HG02870 (cell line): ENCODE data around the gene NDST1.
"Not testable (repeated sequence)": the region's sequence is repeated elsewhere in the genome, so short reads cannot be mapped to it uniquely, and the experiment has no call there.

Experiments
- ATAC-seq: cut with Tn5 transposase; IDR thresholded peaks from one replicate; pipeline ENCODE4 v1.9.1; 2021; ENCODE audit warnings: mild to moderate bottlenecking, moderate library complexity; ENCODE audit not compliant: unreplicated experiment

The NDST1 gene

DNA sequence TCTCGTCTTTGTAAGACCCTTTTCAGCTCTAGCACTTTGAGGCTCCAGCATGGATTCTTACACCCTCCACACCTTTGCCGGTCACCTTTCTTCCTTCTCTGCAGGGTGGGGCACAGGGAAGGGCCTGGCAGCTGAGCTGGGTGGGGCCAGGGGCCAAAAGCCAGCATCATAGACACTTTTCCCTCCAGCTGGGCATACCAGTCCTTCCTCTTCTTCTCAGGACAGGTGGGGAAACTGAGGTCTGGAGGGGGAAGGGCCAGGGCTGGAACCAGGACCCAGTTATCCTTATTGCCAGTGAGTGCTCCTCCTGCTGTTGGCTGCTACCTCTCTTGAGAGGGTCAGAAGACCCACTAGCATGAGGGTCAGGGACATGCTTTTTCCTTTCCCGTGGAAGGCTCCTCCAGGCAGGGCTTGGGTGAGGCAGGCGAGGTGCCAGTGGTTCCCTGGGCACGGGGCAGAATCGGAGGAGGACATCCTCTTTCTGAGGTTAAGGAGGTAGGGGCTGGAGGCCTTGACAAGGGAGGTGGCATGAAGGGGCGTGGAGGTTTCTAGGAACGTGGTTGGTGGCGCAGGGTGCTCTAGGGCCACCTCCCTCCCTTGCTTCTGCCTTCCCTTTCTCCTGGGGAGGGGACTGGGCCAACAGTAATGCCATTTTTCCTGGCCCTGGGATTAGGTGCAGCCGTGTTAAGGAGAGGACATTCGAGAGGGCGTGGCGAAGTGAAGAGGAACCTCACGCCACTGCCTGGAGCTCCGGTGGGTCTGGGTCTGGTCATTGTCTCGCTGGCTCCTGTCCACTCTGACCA, at the start of gene NDST1:
NDST1 (plus strand) TSS at position 658 of the 803 bp plus-strand sequence. CDS start 13,124 bp downstream, outside the sequence.
- no peak for ATAC-seq

DNA sequence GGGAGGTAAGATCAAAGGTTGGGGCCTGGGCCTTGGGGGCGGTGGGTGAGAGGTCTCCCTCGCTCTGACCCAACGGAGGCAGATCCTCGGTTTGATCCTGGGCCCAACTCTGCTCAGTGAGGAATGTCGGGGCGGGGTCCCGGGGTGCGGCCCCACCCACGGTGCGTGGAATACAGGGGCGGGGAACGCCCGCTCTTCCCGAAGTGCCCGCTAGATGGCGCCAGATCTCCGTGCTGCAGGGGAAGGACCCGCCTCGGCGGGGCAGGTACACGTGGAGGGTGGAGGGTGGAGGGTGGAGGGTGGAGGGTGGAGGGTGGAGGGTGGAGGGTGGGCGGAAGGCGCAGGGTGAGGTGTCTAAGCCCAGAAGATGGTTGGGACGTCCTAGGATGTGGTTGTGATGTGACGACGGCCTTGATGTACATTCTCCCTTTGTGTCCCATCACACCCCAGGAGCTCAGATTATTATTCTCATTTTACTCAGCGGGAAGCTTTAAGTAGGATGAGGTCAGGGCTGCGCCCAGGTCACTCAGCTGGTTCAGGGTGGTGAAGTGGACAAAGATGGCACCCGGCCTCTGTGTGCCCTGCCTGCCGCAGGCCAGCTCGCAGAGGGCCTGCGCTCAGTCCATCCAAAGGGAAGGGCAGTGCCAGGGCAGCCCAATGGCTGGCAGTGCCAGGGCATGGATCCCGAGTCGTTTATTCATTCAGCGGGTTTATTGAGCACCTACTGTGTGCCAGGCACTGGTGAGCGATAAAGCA, 49.0 kb upstream of the NDST1 start:
- ATAC-seq: no peak

DNA sequence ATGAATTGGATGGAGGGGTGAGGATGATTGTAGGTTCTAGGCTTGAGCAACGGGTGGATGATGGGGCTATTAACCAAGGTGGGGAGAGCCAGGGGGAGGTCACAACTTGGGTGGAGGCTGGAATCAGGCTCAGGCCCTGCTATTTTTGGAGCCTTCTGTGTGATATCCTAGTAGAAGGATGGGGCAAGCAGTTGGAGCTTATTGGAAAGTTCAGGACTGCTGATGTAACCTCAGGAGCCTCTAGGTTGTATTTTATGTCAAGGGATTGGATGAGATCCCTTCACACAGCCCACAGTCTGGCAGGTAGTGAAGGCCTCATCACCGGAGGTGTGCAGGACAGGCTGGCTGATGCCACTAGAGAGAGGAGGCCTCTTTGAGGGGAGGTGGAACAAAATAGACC, 47.1 kb upstream of the NDST1 start:
- no peak for ATAC-seq

DNA sequence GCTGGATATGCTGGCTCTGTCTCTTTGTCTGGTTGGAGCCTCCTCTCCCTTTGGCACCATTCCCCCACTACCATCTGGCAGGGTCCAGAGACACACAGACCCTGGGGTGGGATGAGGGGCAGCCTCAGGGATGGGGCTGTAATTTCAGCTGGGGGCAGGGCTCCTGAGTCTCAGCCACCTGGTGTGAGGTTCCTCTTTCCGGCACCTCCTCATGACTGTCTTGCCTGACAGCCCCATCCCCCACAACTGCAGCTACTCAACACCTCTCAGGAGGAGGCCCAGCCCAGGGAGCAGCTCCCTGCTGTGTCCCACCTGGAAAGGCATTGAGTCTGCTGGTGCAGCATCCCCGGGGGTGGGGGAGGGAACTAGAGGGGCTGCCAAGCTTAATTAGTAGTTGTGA, 46.7 kb upstream of the NDST1 start:
- ATAC-seq: peak; percentile 78

- ATAC-seq: no peak
Observed at GRCh38 chr5:150464554-150465012, 43.3 kb upstream of the NDST1 start.

GRCh38 chr5:150465927-150466326, 42.0 kb upstream of the NDST1 start:
- ATAC-seq: no peak

- no peak for ATAC-seq
Observed at GRCh38 chr5:150468206-150468605, 39.7 kb upstream of the NDST1 start.

GRCh38 chr5:150469718-150470469, 38.0 kb upstream of the NDST1 start:
- ATAC-seq: no peak

- no peak for ATAC-seq
Observed at GRCh38 chr5:150473673-150474358, 34.1 kb upstream of the NDST1 start.

- not testable (repeated sequence) for ATAC-seq
Observed at GRCh38 chr5:150476568-150476967, 31.4 kb upstream of the NDST1 start.

DNA sequence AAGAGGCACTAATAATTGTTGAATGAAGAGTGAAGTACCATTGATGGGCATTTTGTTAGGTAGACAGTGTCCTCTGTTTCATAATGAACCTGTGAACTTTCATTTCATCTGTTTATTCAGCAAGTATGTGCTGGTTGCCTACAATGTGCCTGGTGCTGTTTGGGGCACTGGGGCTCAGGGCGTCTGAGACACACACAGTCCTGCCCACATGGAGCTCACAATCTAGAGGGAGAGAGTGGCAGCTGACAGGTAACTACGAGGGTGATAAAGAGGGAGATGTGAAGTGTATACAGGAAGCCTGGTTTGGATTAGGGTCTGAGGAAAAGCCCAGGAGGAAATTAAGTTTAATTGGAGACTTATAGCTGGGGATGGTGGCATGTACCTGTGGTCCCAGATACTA, 28.5 kb upstream of the NDST1 start:
- no peak for ATAC-seq

- ATAC-seq: no peak
Observed at GRCh38 chr5:150481708-150481965, 26.3 kb upstream of the NDST1 start.

- no peak for ATAC-seq
Observed at GRCh38 chr5:150481972-150482406, 25.9 kb upstream of the NDST1 start.

DNA sequence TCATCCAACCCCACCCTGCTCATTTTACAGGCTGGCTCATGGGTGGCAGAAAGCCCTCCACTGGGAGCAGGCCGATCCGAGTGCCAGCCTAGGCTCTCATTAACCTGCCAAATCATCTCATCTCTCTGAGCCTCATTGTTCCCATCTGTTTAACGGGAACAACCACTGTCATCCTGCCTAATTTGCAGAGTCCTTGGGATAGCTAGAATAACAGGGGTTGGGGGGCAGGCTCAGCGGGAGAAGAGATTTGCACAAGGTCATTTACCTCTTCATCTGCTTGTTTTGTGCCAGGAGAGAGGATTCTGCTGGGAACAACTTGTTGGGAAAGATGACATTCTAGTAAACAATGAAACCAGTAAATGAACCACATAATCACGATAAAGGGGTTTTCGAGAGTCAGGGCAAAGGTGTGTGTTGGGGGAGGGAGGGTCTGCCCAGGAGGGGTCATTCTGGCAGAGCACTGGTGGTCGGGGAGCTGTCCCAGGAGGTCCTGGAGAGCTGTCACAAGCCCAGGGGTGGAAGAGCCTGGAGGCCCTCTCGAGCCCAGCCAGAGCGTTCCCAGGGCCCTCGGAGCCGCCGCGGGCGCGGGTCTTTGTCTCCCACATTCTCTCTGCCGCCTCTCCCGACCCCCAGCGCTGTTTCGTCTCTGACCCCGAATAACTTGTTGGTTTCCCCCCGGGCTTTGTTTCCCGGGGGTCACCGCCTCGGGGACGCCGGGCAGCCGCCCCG, 22.8 kb upstream of the NDST1 start:
- no peak for ATAC-seq

GRCh38 chr5:150485693-150486401, 22.1 kb upstream of the NDST1 start:
- ATAC-seq: no peak

DNA sequence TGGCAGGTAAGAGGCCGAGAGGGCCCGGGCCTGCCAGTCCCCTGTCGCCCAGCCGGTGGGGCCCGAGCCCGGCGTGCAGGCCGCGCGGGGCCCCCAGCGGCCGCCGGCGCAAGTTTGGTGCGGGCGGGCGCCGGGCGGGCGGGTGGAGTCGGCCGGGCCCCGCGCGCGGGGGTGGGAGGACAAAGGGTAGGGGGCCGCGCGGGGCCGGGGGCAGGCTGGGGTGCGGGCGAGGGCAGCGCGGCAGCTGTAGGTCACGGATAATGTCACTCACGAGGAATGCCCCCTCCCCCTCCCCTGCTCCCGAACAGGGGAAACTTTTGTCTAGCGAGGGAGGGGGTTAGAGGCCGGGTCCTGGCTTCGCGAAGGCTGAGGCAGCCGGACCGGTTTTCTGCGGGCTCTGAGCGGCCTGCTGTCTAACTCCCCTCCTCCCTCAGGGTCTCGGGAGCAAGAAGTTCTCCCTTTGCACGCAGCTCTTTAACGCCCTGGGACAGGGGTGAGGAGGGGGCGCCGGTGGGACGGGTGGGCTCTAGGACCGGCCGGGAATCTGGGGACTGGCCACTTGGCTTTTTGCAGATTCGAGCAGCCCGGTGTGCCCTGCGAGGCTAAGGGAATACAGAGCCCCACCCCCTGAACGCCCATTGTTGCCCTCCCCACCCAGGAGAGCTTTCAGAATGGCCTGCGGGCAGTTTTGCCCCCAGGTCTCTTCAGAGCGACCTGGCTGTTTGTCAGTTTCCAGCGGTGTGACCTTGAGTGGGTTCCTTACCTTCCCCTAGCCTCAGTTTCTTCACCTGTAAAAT, 21.3 kb upstream of the NDST1 start:
- no peak for ATAC-seq

DNA sequence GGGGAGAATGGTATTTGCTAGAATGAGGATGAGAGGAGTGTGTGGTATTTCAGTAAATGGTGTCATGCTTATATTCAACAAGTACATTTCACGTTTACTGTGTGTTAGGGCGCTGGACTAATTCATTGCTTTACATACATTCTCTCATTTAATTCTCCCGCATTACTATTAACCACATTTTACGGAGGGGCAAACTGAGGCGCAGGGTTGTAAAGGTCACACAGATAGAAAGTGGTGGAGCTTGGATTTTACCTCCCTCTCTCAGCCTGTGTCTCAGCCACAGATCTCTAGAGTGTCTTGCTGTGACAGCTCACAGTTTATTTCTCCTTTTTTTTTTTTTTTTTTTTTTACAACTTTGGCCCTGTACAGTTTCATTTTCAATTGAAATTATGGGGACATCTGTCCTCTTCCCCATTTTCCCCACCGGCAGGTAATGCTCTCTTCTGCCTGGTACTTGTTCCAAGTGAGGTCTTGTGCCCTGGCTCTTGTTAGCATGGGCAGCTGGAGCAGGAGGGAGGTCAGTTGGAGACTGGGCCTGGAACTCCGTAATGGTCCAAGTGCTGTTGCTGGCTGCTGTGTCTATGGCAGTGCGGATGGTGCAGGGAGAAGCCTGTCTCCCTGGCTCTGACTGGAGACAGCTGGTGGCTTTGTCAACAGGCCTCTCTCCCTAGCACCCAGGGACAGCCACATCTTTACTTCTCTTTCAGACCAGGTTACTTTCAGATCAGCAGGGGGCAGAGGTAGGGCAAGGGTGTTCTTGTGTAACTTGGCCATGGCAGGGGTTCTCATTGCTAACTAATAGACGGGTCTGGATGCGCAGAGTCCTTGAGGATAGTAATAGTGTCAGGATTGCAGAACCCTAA, 20.5 kb upstream of the NDST1 start:
- ATAC-seq: no peak
